GM23338 (cell line): ENCODE measurements around the gene PDSS1. TPM values are rescaled to one million over a fixed set of nuclear protein-coding genes. Genes with fewer than 3 reads are reported as not detected.

Experiments used
- ATAC-seq: fragments of 200-7000 bp; cut with Tn5 transposase; 3 replicates; pipeline ENCODE4 v1.9.1; 2020
- DNase-seq: peaks from one replicate; pipeline ENCODE4 v3.0.0-alpha.2; 2015; ENCODE audit warnings: low spot score
- H2AFZ ChIP-seq: fragments of 200-600 bp; sonication (generic); 2 replicates; pipeline ENCODE4 v1.8.0; 2016; ENCODE audit warnings: antibody characterized with exemption, mild to moderate bottlenecking, moderate library complexity
- H3F3A ChIP-seq: fragments of 200-600 bp; sonication (generic); replicated peaks from 2 replicates; pipeline ENCODE4 v1.8.0; 2017; ENCODE audit warnings: antibody characterized with exemption, mixed run types, low read depth
- H3K27ac ChIP-seq: fragments of 200-600 bp; sonication (generic); 2 replicates; pipeline ENCODE4 v1.6.1; 2016; ENCODE audit warnings: low read depth
- H3K27me3 ChIP-seq: fragments of 200-600 bp; sonication (generic); 2 replicates; pipeline ENCODE4 v1.8.0; 2016; ENCODE audit warnings: mild to moderate bottlenecking, mixed run types, moderate library complexity; ENCODE audit not compliant: insufficient read depth
- H3K36me3 ChIP-seq: fragments of 200-600 bp; sonication (generic); 2 replicates; pipeline ENCODE4 v1.8.0; 2016; ENCODE audit warnings: mild to moderate bottlenecking; ENCODE audit not compliant: insufficient read depth
- H3K4me1 ChIP-seq: fragments of 200-600 bp; sonication (generic); 2 replicates; pipeline ENCODE4 v1.8.0; 2016; ENCODE audit warnings: mild to moderate bottlenecking, moderate library complexity; ENCODE audit not compliant: insufficient read depth
- H3K4me2 ChIP-seq: fragments of 200-600 bp; sonication (generic); 2 replicates; pipeline ENCODE4 v1.7.1; 2017; ENCODE audit warnings: mixed run types
- H3K4me3 ChIP-seq: fragments of 200-600 bp; sonication (generic); 2 replicates; pipeline ENCODE4 v1.6.1; 2016; ENCODE audit warnings: mixed run types
- H3K79me2 ChIP-seq: fragments of 200-600 bp; sonication (generic); replicated peaks from 2 replicates; pipeline ENCODE4 v1.8.0; 2017; ENCODE audit warnings: mild to moderate bottlenecking; ENCODE audit not compliant: insufficient read depth
- H3K9me2 ChIP-seq: fragments of 200-600 bp; sonication (generic); 2 replicates; pipeline ENCODE4 v1.8.0; 2017; ENCODE audit not compliant: insufficient read depth
- H4K20me1 ChIP-seq: fragments of 200-600 bp; sonication (generic); replicated peaks from 2 replicates; pipeline ENCODE4 v1.8.0; 2017; ENCODE audit warnings: mild to moderate bottlenecking; ENCODE audit not compliant: insufficient read depth
- H3K27ac Mint-ChIP-seq: 2 replicates; pipeline ENCODE4 v1.8.0; 2020; ENCODE audit warnings: inconsistent platforms, mild to moderate bottlenecking, moderate library complexity, mixed read lengths
- H3K27me3 Mint-ChIP-seq: 3 replicates; pipeline ENCODE4 v1.8.0; 2022; ENCODE audit warnings: low read depth, mild to moderate bottlenecking, moderate library complexity, mixed read lengths, inconsistent platforms; ENCODE audit not compliant: insufficient read depth, poor library complexity
- H3K36me3 Mint-ChIP-seq: 3 replicates; pipeline ENCODE4 v1.8.0; 2021; ENCODE audit warnings: low read depth, mild to moderate bottlenecking, inconsistent platforms, moderate library complexity, mixed read lengths
- H3K4me1 Mint-ChIP-seq: 3 replicates; pipeline ENCODE4 v1.8.0; 2020; ENCODE audit warnings: mild to moderate bottlenecking, inconsistent platforms, mixed read lengths
- H3K4me3 Mint-ChIP-seq: 3 replicates; pipeline ENCODE4 v1.8.0; 2021; ENCODE audit warnings: moderate library complexity, mild to moderate bottlenecking, inconsistent platforms, mixed read lengths
- H3K9me3 Mint-ChIP-seq: 3 replicates; pipeline ENCODE4 v1.8.0; 2020; ENCODE audit warnings: moderate library complexity, mild to moderate bottlenecking, inconsistent platforms, mixed read lengths
- CREB1 ChIP-seq: fragments of 250-450 bp; sonication (Bioruptor Pico); IDR thresholded peaks from 2 replicates; pipeline ENCODE4 v1.5.0; 2020; ENCODE audit warnings: low read depth, mild to moderate bottlenecking, moderate library complexity
- CTCF ChIP-seq, 2 experiments: fragments of 200-600 bp in 1 of 2; sonication (generic) in 1 of 2; conservative IDR thresholded peaks; 2 replicates each; pipeline versions ENCODE4 v1.5.1 to v1.6.1; 2016 to 2017; ENCODE audit warnings: antibody characterized with exemption in 2 of 2, low read depth in 2 of 2, mild to moderate bottlenecking in 2 of 2, moderate library complexity in 1 of 2
- ETS1 ChIP-seq: IDR thresholded peaks from 2 replicates; pipeline ENCODE4 v1.6.1; 2016; ENCODE audit warnings: antibody characterized with exemption
- EZH2 ChIP-seq: fragments of 200-600 bp; sonication (generic); IDR thresholded peaks from one replicate; pipeline ENCODE4 v1.8.0; 2017; ENCODE audit warnings: antibody characterized with exemption, mild to moderate bottlenecking, low read depth; ENCODE audit not compliant: unreplicated experiment
- EZH2phosphoT487 ChIP-seq: fragments of 200-600 bp; sonication (generic); IDR thresholded peaks from one replicate; pipeline ENCODE4 v1.8.1; 2018; ENCODE audit warnings: antibody characterized with exemption; ENCODE audit not compliant: unreplicated experiment
- JUNB ChIP-seq: IDR thresholded peaks from one replicate; pipeline ENCODE4 v1.6.1; 2016; ENCODE audit warnings: antibody characterized with exemption; ENCODE audit not compliant: unreplicated experiment
- NANOG ChIP-seq: IDR thresholded peaks from 2 replicates; pipeline ENCODE4 v1.6.1; 2016; ENCODE audit warnings: antibody characterized with exemption, borderline replicate concordance
- POLR2AphosphoS5 ChIP-seq: IDR thresholded peaks from 2 replicates; pipeline ENCODE4 v1.6.1; 2016; ENCODE audit warnings: antibody characterized with exemption, low read depth
- REST ChIP-seq: IDR thresholded peaks from one replicate; pipeline ENCODE4 v1.6.1; 2018; ENCODE audit warnings: antibody characterized with exemption; ENCODE audit not compliant: unreplicated experiment
- STAT1 ChIP-seq: IDR thresholded peaks from one replicate; pipeline ENCODE4 v1.6.1; 2016; ENCODE audit warnings: antibody characterized with exemption; ENCODE audit not compliant: unreplicated experiment
- ZNF114 ChIP-seq: fragments of 250-450 bp; sonication (Bioruptor Pico); IDR thresholded peaks from 2 replicates; pipeline ENCODE4 v1.5.0; 2020; ENCODE audit warnings: mild to moderate bottlenecking, moderate library complexity
- ZNF331 ChIP-seq: fragments of 250-450 bp; sonication (Bioruptor Pico); IDR thresholded peaks from 2 replicates; pipeline ENCODE4 v1.5.0; 2020; ENCODE audit warnings: low read depth, mild to moderate bottlenecking, moderate library complexity
- polyA plus RNA-seq: library from polyadenylated mRNA; unstranded; fragments of >200 nt; fragmentation: Nextera tagmentation; extraction: Ambion mirVana; gene quantifications from 2 replicates; pipeline ENCODE4 v1.2.1, GENCODE V29; 2016
- total RNA-seq: library from RNA; depleted of rRNA; stranded (reverse); fragments of >200 nt; shearing (Covaris generic); gene quantifications from 2 replicates; pipeline ENCODE4 v1.2.3, GENCODE V29; 2014

PDSS1 gene
- total and polyA plus RNA-seq, 2 experiments from 2014 or later, result 21.5 to 26.2 TPM

GRCh38 chr10:26697922-26698608, 564 bp downstream of the PDSS1 start:
- H4K20me1 ChIP-seq, result peaks cover 6% of the 10 kb centered on the region; the same call in 1 of the 2 replicates
- DNase-seq (peak; percentile 10), ATAC-seq (peak; percentile 41)
- TF ChIP-seq ETS1, result no peak
- no peak for TF ChIP-seq EZH2
- Mint-ChIP-seq H3K4me1 (peaks cover 4% of the 10 kb centered on the region; the same call in 2 of the 3 replicates), H3K36me3 (peaks cover 39% of the 10 kb centered on the region), H3K27ac (peak overlapping the region; percentile 95), H3K4me3 (peak overlapping the region; percentile 100), H3K27me3 (peaks cover 10% of the 10 kb centered on the region), H3K9me3 (peaks cover 3% of the 10 kb centered on the region; the same call in 2 of the 3 replicates)
- peaks cover 51% of the 10 kb centered on the region for H3K79me2 ChIP-seq
- no peaks in the 10 kb centered on the region for H3K27me3 ChIP-seq
- H3K4me2 ChIP-seq, result peak overlapping the region; percentile 96
- H3K36me3 ChIP-seq, result peaks cover 9% of the 10 kb centered on the region; the same call in 1 of the 2 replicates
- no peak overlapping the region for H3K27ac ChIP-seq
- H2AFZ ChIP-seq, result peak overlapping the region; percentile 99
- no peaks in the 10 kb centered on the region for H3K9me2 ChIP-seq
- H3K4me1 ChIP-seq, result peaks cover 9% of the 10 kb centered on the region
- H3K4me3 ChIP-seq, result peak overlapping the region; percentile 94
- no peaks in the 10 kb centered on the region for H3F3A ChIP-seq

- peaks cover 9% of the 10 kb centered on the region for H3K4me1 ChIP-seq
- H2AFZ ChIP-seq, result no peak overlapping the region
- ATAC-seq, result no peak
- peak overlapping the region; percentile 94 for H3K4me3 ChIP-seq
- Mint-ChIP-seq H3K4me1 (peaks cover 4% of the 10 kb centered on the region; the same call in 2 of the 3 replicates), H3K4me3 (peak overlapping the region; percentile 100), H3K36me3 (peaks cover 41% of the 10 kb centered on the region), H3K27ac (no peak overlapping the region), H3K27me3 (peaks cover 10% of the 10 kb centered on the region), H3K9me3 (peaks cover 3% of the 10 kb centered on the region; the same call in 2 of the 3 replicates)
- H3K36me3 ChIP-seq, result peaks cover 10% of the 10 kb centered on the region; the same call in 1 of the 2 replicates
- no peak overlapping the region for H3K27ac ChIP-seq
- H4K20me1 ChIP-seq, result peaks cover 9% of the 10 kb centered on the region; the same call in 1 of the 2 replicates
- H3K79me2 ChIP-seq, result peaks cover 57% of the 10 kb centered on the region
- DNase-seq, result no peak
- H3K27me3 ChIP-seq, result no peaks in the 10 kb centered on the region
- no peaks in the 10 kb centered on the region for H3K9me2 ChIP-seq
- H3F3A ChIP-seq, result no peaks in the 10 kb centered on the region
- peak overlapping the region; percentile 96 for H3K4me2 ChIP-seq
- TF ChIP-seq JUNB (no peak), REST (no peak), ZNF331 (no peak), EZH2phosphoT487 (no peak), NANOG (no peak), EZH2 (no peak), CTCF (conservative IDR thresholded peaks at IDR 0.05; ENCODE audit: low read depth in 2 of 2) (no peak), CREB1 (CRISPR knock-in tag) (no peak), POLR2AphosphoS5 (no peak), STAT1 (no peak), ZNF114 (CRISPR knock-in tag) (no peak)
These were observed 1.4 kb downstream of the PDSS1 start for GRCh38 chr10:26698909-26699308.
